Forelimb muscle (tissue), 1 donor: ENCODE results near the gene ATG7. TPM values are rescaled to one million over a fixed set of nuclear protein-coding genes. Genes with fewer than 3 reads are reported as not detected.

ENCODE experiments used
- polyA plus RNA-seq: library from polyadenylated mRNA; unstranded; fragments of 120-200 nt; gene quantifications from one replicate; pipeline ENCODE4 v1.2.1, GENCODE V29; 2013; ENCODE audit not compliant: insufficient read length

The ATG7 gene
- polyA plus RNA-seq, 1 donor, result 11.7 TPM

Other genes with a start within 250 kb of the ATG7 start
- 3.0 TPM for gene HRH1, start 117.9 kb upstream of the ATG7 start, polyA plus RNA-seq